Activated CD8-positive, alpha-beta memory T cell treated with anti-CD3 and anti-CD28 coated beads, Interleukin-2, amount 50 U/mL, for 1 hour (primary cell): ENCODE data around the gene RRAS2.
A peak's percentile ranks its signal among the peaks of the same experiment; 100 is the strongest.
"Not testable (repeated sequence)": the region's sequence is repeated elsewhere in the genome, so short reads cannot be mapped to it uniquely, and the experiment has no call there.

Source experiments
- DNase-seq: peaks from one replicate; pipeline ENCODE4 v3.0.0-alpha.2; 2020; ENCODE audit errors: extremely low read depth

RRAS2 gene

DNA sequence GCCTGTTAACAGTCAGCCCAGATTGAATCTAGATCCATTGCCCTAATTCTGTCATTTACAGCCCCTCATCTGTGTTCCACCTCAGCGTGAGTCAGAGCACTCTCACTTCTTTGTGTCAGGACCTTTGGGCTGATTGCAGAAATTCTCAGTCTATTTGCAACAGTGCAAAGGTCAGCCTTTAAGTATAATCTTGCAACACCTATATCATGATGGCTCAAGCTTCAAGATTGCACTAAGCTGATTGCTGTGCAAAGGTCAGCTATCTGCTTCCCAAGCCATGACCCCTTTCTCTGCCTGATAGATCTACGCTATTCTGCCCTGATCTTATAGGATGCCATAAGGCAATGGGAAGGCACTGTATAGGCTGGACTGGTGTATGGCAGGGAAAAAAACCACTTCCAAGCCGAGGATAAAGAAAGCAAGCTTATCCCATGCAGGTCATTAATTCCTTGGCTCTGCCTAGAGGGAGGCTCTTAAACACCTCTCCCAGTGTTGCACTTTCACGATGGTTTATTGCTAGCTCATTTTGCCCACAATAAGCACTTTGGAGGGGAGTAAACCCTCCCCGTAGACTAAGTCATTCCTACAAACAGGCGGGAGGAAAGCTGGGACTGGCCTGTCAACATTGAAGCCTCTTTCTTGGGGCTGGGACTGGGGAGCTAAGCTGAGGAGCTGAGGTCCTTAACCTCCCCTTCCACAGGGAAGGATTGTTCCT, 100.6 kb downstream of the RRAS2 start:
- DNase-seq = no peak

DNA sequence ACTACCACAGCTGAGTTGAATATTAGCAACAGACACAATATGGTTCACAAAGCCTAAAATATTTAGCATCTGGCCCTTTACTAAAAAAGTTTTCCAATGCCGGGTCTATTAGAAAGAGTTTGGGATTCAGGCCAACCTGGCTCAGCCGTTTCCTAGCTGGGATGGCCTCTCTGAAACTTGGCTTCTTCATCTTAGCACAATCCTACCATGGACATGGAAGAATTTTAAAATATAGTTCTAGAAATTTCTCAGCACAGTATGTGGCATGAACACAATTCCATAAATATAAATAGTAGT, 103.8 kb downstream of the RRAS2 start:
- DNase-seq = no peak

DNA sequence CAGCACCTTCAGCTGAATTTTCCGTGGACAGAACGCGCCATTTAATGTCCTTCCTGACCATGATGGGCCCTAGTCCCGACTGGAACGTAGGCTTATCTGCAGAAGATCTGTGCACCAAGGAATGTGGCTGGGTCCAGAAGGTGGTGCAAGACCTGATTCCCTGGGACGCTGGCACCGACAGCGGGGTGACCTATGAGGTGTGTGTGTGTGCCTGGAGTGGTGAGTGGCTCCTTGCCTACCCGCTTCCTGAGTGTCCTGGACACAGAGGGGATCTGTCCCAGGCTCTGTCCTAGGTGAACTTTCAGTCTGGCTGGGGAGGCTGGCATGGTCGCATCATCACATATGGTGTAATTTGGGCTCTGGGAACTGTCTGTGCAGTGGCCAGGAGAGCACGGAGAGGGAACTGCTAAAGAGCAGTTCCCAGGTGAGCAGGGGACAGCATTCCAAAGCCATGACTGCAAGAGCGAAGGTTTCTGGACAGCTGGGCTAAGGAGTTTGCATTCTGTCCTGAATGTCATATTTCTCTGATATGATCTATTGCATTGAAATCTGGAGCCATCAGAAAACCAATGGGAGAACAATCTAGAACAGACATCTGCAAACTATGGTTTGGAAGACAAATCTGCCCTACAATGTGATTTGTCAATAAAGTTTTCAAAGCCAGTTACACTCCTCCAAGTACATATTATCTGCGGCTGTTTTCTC, 104.3 kb downstream of the RRAS2 start:
- no peak for DNase-seq

DNA sequence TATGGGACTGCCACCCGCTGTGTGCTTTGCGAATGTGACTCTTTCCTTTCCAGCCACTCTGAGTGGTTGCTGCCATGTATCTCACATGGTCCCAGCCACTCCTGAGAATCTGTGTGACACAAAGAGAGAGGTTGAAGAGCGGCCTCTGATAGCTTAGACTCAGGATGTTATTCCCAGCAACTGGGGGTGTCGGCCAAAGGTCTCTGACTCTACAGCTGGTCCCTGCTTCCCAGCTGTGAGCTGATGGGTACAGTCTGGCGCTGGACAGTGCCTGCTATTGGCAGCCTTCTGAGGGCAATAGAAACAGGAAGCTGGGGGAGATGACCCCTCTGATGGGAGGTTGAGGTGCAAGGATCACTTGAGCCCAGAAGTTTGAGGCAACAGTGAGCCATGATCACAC, 105.1 kb downstream of the RRAS2 start:
- no peak for DNase-seq

DNA sequence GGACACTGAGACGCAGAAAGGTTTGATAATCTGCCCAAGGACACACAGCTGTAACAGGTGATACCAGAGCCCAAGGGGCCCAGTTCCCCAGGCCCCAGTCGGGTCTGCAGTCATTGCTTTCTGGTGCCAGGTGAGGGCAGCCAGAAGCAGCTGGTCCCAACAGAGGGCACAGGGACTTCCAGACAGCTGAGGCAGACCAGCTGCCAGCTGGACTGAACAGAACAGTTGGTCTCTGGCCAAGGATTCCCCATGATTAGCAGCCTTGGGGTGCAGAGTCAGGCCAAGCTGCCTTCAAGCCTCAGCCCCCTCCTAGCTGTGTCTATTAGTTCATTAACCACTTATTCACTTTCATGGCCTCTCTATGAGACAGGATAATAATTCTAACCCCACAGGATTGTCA, 105.6 kb downstream of the RRAS2 start:
- no peak for DNase-seq

DNA sequence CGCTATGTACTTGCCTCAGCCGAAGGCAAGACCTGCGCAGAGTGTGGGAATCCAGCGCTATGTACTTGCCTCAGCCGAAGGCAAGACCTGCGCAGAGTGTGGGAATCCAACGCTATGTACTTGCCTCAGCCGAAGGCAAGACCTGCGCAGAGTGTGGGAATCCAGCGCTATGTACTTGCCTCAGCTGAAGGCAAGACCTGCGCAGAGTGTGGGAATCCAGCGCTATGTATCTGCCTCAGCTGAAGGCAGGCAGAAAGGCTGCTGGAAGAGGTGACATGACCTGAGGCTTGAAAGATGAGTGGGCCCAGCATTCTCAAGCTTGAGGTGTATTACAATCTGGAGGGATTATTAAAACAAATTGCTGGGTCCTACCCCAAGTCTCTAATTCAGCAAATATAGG, 106.5 kb downstream of the RRAS2 start:
- not testable (repeated sequence) for DNase-seq

DNA sequence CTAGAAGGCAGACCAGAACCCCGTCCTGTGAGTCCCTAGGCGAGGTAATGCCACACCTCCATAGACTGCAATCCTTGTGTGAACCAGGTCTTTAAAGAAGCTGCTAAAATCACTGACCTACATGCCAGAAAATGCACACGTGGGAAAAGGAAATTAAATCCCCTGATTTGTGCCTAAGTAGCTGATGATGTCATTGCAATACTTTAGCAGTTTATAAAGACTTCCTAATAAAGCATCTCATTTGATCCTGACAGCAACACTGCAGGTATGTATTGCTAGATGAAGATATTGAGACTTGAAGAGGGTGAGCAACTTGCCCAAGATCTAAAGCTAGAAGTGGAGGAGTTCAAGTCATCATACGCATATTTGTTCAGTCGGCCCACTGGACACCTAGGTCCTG, 107.2 kb downstream of the RRAS2 start:
- DNase-seq = no peak

DNA sequence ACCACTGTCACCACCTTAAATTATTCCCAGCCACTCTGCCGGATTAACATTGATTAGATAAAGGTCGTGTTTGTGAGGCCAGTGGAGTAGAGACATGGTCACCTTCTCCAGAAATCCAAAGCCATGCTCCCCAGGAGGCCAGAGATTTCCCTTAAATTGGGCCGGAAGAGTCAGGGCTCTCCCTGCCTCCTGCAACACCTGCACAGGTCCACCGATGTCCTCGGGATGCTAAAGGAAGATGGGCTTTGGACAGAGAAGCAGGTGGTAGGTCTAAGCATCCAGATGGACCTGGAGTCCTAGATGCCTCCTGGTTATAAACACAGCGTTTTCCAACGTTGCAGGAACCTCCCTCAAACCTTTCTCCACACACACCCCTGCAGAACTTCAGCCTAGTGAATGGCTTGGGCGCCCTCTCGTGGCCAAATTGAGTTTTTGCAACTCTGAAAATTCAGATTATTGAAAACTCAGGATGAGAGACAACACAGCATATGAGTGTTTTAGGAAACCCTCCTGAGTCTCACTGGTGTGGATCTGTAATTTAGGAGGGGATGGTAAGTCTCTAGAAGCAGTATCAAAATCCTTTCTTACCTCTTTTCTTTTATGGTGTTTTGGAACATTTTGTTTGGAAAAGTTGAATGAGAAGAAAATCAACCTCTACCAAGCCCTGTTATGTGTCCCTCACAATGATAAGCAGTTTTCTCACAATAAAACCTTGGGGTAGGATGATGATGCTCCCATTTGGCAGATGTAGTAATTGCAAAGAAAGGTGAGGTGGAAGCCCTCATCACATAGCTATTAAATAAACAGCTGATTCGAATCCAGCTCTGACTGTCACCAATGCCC, 109.6 kb downstream of the RRAS2 start:
- peak; percentile 32 for DNase-seq

DNA sequence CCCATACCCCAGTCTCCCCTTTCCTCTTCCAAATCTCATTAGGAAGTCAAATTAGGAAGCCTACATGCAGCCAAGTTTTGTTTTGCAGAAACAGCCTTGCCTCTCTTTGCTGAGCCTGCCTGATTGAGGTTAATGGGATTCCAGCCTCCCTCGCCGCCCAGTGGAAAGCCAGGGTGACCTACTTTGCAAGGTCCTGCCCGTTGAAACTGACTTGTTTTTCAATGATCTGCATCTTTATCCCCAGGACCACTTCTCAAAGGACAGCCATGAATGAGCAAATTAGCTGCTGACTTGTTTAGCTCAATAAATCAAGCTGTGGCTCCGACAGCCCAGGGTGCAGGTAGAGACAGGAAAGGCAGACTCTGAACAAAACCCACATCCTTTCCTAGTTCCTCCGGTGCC, 110.4 kb downstream of the RRAS2 start:
- DNase-seq = no peak

DNA sequence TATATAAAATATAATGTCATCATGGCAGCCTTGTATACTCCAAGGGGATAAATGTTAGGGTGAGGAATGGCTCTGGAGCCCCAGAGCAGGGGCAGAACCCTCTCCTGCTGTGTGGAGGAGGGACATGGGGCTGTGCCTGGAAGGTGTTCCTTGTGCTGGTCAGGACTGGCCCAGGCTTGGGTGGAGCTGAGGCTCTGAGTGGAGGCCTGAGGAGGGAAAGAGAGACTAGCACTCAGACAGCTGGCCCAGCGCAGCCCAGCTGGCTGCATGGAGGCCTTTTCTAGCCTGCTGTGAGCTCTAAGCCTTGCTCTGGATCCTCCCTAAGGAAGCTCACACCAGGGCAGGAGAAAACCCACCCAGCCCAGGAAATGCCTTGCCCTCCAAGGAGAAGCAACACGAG, 113.5 kb downstream of the RRAS2 start:
- DNase-seq = no peak

DNA sequence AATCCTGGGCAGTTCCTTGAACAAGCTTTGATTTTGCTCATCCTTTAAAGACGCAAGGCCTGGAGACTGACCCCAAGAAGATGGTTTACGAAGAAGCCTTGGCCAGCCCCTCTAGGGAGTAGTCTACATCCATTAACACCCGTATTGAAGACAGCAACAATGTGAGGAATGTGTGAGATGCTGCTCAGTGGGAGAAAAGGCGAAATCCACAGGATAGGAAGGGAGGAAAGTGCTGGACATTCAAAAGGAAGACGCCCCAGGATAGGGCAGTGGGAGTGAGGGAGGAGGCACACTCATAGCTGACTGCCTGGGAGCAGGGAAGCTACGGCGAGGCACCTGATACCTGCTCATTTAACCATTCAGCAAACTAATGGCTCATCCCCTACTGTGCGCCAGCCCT, 114.1 kb downstream of the RRAS2 start:
- no peak for DNase-seq

DNA sequence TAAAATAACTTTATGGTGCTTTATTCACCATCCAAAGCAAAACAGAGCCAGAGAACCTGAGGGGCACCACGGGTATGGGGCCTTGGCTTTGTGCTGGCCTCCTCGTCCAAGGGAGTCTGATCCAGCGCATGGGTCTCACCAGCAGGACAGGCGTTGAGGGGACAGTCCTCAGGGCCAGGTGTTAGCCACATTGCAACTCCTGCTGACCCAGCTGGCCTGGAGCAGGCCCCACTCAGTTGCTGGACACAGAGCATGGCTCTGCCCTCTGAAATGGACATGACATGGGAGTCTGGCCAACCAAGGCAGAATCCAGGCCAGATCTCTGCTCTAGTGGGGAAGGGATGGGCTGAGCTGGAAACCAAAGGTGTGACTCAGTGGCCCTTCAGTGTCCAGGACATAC, 116.2 kb downstream of the RRAS2 start:
- no peak for DNase-seq

DNA sequence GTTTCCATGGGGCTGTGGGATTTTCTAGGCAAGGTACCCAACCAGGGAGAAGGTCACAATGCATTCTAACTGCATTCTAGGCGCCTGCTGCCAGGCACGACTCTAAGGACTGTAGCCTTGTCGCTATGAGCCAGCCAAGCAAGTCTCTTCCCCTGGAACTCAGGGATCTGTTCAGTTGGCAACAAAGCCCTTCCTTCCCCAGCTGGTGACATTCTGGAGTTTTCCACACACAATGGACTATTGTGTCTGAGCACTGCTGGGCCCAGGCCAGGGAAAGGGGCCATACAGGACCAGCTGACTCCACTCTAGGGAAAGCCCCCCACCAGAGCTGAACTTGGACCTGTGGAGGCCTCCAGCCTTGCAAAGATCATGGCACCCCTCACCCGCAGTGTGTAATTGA, 116.8 kb downstream of the RRAS2 start:
- no peak for DNase-seq

DNA sequence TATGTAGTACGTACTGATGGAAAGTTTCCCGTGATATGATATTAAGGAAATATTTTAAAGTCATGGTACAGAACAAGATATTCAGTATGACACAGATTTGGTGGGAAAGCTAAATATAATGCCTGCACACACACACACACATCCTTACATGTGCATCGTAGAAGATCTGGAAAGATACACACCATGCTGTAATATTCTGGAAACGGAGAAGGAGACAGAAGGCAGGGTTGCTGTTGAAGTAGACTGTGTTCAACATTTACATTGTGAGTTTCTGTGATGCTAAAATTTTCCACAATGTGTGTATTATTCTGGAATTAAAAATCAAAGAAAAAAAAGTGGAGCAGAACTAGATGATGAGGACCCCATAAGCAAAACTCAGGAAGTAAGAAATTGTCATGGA, 118.0 kb downstream of the RRAS2 start:
- no peak for DNase-seq

DNA sequence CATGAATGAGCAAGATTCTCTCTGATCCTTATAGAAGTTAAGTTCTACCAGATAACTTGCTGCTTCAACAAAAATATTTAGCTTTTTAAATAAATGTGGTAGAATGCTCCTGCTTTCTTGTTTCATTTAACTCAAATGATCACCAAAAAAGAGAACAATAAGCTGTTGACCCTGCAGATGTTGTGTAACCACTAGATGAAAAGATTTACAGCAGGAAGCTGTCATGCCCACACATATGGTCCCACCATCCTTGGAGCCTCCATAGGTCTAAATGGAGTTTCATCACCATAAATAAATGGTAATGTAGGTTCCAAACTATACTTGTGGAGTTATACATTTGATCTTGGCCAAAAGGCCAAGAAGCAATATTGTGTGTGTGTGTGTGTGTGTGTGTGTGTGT, 118.8 kb downstream of the RRAS2 start:
- DNase-seq = no peak

DNA sequence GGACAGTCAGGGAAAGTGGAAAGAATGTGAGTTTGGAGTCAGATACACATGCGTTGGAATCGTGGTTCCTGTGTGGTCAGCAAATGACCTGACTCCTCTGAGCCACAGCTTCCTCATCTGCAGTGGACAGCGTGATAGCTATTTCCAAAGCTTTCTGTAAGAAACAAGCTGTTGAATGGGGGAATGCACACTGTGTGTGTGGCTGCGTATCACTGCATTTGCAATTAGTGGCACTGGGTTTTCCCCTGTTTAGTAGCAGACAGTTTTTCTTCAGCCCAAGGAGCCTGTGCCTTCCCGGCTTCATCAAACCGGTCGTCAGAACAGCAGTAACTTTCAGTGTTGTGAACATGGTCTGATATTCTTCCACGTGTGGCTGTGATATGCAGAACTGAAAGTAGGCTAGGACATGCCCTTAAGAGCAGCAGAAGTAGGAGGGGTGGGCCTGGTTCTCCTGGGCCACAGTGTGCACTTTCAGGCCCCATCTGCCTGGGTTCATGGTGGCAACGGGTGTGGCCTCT, 121.5 kb downstream of the RRAS2 start:
- DNase-seq = no peak

DNA sequence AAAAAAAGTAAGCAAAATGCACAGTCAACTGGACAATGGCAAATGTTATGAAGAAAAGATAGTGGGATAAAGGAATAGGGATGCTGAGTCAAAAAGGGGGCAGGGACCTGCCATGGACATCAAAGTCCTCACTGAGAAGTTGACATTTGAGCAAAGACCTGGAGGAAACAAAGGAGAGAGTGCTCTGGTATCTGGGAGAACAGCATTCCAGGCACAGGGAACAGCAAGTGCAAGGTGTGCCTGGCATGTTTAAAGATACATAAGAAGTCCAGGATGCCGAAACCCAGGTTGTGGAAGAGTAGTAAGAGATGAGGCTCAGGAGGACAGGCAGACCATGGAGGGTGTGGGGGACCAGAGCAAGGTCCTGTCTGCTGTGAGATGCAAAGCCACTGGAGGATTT, 123.3 kb downstream of the RRAS2 start:
- DNase-seq = no peak

DNA sequence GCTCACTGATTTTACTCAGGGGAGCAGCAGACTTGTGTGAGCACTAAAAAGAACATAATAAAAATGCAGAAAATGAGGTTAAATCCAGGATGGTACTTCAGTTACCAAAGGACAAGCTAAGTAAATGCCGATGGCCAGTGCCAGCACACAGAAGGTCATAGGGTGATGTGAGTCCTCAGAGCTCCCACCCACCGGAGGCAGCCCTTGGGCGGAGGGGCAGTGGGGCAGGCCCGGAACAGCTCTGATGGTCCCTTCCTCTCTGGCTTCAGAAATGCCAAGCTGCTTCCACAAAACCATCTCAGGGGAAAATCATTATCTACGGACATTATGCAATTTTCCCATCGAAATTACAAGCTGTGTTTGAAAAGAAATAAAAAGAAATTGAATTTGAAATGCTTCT, 124.5 kb downstream of the RRAS2 start:
- DNase-seq = no peak

DNA sequence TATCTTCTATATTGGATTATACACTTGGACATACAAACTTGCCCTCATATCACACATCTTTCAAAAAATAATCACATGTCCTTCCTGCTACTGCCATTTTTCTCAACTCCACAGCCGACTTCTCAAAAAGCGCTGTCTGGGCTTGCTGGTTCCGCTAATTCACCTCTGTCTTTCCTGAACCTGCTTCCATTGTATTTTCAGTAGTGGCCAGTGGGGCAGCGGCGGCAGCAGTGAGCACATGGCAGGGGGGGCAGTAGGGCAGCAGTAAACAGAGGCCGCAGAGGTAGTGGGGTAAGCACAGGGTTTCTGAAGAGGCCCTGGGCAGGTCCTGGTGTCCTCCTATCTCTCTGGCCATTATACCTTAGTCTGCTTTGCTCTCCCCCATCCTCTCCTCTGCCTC, 126.3 kb downstream of the RRAS2 start:
- no peak for DNase-seq

DNA sequence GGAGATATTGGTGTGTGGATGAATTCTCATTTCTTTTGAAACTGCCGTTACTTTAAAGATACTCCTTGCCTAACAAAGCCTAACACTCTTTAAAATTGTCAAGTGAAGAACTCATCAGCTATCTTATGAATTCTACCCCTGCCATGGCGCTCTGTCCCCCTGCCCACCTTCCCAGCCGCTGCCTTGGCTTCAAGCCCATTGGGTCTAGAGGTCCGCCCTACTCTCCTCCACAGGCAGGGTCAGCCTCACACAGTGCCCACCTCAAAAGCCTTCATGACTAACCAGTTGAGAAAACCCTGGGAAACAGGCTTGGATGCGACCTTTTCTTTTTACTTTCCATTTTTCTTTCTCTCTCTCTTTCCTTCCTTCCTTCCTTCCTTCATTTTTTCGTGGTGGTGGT, 128.6 kb downstream of the RRAS2 start:
- DNase-seq = no peak

DNA sequence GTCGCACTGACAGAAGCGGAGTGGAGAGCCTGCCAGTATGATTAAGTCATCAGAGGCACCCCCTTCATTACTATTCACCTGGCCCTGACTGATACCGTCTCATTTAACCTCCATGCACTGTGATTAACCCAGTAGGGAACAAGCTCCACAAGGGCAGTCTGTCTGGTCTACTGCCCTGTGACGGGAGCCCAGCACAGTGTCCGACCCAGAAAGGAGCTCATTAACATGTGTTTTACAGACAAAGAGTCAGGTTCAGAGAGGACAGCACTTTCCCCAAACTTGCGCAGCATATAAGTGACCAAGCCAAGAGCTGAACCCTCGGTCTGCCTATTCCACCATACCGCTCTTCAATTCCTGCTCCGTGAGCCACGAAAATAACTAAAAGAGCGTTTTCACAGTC, 129.5 kb downstream of the RRAS2 start:
- no peak for DNase-seq

DNA sequence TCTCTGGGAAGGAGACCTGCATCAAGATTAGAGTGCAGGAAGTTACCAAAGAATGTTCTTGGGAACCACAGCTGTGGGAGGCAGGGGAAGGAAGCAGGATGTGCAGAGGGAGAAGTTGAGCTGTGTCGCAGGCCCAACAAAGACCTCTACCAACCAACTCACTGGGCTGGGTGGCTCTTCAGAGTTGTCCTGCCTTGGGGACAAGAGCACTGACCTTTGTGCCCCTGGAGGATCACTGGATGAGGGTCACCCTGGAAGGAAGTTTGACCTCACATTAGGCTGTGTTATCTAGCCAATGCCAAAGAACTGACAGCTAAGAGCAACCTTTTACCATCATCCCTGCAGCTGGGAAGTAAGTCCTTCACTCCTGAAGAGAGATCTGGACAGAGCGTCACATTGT, 130.6 kb downstream of the RRAS2 start:
- DNase-seq = no peak
